Measurements from ENCODE around the gene GLRX3.

- TF ChIP-seq, protein P1, sequence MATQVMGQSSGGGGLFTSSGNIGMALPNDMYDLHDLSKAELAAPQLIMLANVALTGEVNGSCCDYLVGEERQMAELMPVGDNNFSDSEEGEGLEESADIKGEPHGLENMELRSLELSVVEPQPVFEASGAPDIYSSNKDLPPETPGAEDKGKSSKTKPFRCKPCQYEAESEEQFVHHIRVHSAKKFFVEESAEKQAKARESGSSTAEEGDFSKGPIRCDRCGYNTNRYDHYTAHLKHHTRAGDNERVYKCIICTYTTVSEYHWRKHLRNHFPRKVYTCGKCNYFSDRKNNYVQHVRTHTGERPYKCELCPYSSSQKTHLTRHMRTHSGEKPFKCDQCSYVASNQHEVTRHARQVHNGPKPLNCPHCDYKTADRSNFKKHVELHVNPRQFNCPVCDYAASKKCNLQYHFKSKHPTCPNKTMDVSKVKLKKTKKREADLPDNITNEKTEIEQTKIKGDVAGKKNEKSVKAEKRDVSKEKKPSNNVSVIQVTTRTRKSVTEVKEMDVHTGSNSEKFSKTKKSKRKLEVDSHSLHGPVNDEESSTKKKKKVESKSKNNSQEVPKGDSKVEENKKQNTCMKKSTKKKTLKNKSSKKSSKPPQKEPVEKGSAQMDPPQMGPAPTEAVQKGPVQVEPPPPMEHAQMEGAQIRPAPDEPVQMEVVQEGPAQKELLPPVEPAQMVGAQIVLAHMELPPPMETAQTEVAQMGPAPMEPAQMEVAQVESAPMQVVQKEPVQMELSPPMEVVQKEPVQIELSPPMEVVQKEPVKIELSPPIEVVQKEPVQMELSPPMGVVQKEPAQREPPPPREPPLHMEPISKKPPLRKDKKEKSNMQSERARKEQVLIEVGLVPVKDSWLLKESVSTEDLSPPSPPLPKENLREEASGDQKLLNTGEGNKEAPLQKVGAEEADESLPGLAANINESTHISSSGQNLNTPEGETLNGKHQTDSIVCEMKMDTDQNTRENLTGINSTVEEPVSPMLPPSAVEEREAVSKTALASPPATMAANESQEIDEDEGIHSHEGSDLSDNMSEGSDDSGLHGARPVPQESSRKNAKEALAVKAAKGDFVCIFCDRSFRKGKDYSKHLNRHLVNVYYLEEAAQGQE (IDR thresholded peaks at IDR 0.05; ENCODE audit: insufficient read depth in 1 of 2, low read depth in 2 of 2, low read length in 2 of 2): no peak
- TF ChIP-seq POLR2AphosphoS5 (IDR thresholded peaks at IDR 0.05; ENCODE audit: low read depth, low read length) (peak; percentile 81), TAF1 (IDR thresholded peaks at IDR 0.05; ENCODE audit: borderline replicate concordance, insufficient read depth, low read length) (peak; percentile 77; the same call in 1 of the 2 replicates), SIN3A (IDR thresholded peaks at IDR 0.05; ENCODE audit: borderline replicate concordance, insufficient read depth, low read length) (0 out of 2 replicates have a peak, but pooled peaks have one; percentile 7), FOXP2 (optimal IDR thresholded peaks at IDR 0.05; ENCODE audit: borderline replicate concordance, extremely low read depth, extremely low read length, insufficient read depth) (no peak)
Measured at GRCh38 chr10:130110246-130111112, 25.7 kb upstream of the GLRX3 start, which contains the start of gene C10orf143.
